ENCODE measurements around the gene PSMD14. TPM values are rescaled to one million over a fixed set of nuclear protein-coding genes. Genes with fewer than 3 reads are reported as not detected.

PSMD14 gene
- total and polyA plus RNA-seq, 2 experiments from 2014 or later: 70.2 to 71.0 TPM

DNA sequence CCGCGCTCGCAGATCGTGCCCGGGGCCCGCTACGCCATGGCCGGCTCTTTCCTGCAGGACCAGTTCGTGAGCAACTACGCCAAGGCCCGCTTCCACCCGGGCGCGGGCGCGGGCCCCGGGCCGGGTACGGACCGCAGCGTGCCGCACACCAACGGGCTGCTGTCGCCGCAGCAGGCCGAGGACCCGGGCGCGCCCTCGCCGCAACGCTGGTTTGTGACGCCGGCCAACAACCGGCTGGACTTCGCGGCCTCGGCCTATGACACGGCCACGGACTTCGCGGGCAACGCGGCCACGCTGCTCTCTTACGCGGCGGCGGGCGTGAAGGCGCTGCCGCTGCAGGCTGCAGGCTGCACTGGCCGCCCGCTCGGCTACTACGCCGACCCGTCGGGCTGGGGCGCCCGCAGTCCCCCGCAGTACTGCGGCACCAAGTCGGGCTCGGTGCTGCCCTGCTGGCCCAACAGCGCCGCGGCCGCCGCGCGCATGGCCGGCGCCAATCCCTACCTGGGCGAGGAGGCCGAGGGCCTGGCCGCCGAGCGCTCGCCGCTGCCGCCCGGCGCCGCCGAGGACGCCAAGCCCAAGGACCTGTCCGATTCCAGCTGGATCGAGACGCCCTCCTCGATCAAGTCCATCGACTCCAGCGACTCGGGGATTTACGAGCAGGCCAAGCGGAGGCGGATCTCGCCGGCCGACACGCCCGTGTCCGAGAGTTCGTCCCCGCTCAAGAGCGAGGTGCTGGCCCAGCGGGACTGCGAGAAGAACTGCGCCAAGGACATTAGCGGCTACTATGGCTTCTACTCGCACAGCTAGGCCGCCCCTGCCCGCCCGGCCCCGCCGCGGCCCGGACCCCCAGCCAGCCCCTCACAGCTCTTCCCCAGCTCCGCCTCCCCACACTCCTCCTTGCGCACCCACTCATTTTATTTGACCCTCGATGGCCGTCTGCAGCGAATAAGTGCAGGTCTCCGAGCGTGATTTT lies 115.5 kb downstream of the PSMD14 start:
- H4K20me1 ChIP-seq (ENCODE audit: insufficient read depth, poor library complexity, severe bottlenecking): no peaks in the 10 kb centered on the region
- WGBS (ENCODE audit: low lambda C conversion rate, missing lambda C conversion rate): 2% methylated on average over 89 of the region's 125 CpGs
- no peaks in the 10 kb centered on the region for H3K36me3 ChIP-seq (replicated peaks; ENCODE audit: insufficient read depth, low read depth)
- no peak overlapping the region for H3K27ac ChIP-seq
- H3K4me3 ChIP-seq: peak overlapping the region; percentile 17
- H3K4me1 ChIP-seq (ENCODE audit: insufficient read depth): peaks cover 22% of the 10 kb centered on the region
- TF ChIP-seq EZH2 (IDR thresholded peaks at IDR 0.05; ENCODE audit: borderline replicate concordance): peak; percentile 29
- TF ChIP-seq EZH2phosphoT487 (IDR thresholded peaks at IDR 0.05; ENCODE audit: low read depth, severe bottlenecking, unreplicated experiment): peak; percentile 7
- TF ChIP-seq, protein P1, sequence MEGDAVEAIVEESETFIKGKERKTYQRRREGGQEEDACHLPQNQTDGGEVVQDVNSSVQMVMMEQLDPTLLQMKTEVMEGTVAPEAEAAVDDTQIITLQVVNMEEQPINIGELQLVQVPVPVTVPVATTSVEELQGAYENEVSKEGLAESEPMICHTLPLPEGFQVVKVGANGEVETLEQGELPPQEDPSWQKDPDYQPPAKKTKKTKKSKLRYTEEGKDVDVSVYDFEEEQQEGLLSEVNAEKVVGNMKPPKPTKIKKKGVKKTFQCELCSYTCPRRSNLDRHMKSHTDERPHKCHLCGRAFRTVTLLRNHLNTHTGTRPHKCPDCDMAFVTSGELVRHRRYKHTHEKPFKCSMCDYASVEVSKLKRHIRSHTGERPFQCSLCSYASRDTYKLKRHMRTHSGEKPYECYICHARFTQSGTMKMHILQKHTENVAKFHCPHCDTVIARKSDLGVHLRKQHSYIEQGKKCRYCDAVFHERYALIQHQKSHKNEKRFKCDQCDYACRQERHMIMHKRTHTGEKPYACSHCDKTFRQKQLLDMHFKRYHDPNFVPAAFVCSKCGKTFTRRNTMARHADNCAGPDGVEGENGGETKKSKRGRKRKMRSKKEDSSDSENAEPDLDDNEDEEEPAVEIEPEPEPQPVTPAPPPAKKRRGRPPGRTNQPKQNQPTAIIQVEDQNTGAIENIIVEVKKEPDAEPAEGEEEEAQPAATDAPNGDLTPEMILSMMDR (IDR thresholded peaks at IDR 0.05; ENCODE audit: poor library complexity): no peak
- H3K4me2 ChIP-seq: peak overlapping the region; percentile 88
- H2AFZ ChIP-seq: peak overlapping the region; percentile 82
- peak; percentile 26 for DNase-seq (ENCODE audit: low spot score)
- peaks cover 100% of the 10 kb centered on the region for H3K27me3 ChIP-seq
- H3K9me3 ChIP-seq (ENCODE audit: low read depth): no peaks in the 10 kb centered on the region
- no peaks in the 10 kb centered on the region for H3K9me2 ChIP-seq (replicated peaks; ENCODE audit: insufficient read depth)
- H3K79me2 ChIP-seq: no peaks in the 10 kb centered on the region

DNA sequence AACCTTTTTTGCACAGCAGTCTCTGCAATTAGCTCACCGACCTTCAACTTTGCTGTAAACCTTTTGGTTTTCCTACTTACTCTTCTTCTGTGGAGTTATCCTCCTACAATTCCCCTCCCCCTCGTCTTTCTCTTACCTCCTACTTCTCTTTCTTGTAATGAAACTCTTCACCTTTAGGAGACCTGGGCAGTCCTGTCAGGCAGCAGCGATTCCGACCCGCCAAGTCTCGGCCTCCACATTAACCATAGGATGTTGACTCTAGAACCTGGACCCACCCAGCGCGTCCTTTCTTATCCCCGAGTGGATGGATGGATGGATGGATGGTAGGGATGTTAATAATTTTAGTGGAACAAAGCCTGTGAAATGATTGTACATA lies 116.2 kb downstream of the PSMD14 start:
- Histone ChIP-seq H2AFZ (peak overlapping the region; percentile 82), H3K79me2 (no peaks in the 10 kb centered on the region), H3K4me1 (ENCODE audit: insufficient read depth) (peaks cover 19% of the 10 kb centered on the region), H3K4me3 (no peak overlapping the region), H4K20me1 (ENCODE audit: insufficient read depth, poor library complexity, severe bottlenecking) (no peaks in the 10 kb centered on the region), H3K27me3 (peaks cover 100% of the 10 kb centered on the region), H3K36me3 (replicated peaks; ENCODE audit: insufficient read depth, low read depth) (no peaks in the 10 kb centered on the region), H3K9me3 (ENCODE audit: low read depth) (no peaks in the 10 kb centered on the region), H3K9me2 (replicated peaks; ENCODE audit: insufficient read depth) (no peaks in the 10 kb centered on the region), H3K4me2 (peak overlapping the region; percentile 88), H3K27ac (no peak overlapping the region)
- TF ChIP-seq EZH2phosphoT487 (IDR thresholded peaks at IDR 0.05; ENCODE audit: low read depth, severe bottlenecking, unreplicated experiment) (peak; percentile 90), EZH2 (IDR thresholded peaks at IDR 0.05; ENCODE audit: borderline replicate concordance) (peak; percentile 75)
- TF ChIP-seq, protein P1 (IDR thresholded peaks at IDR 0.05; ENCODE audit: poor library complexity): no peak
- no peak for DNase-seq (ENCODE audit: low spot score)
- WGBS (ENCODE audit: low lambda C conversion rate, missing lambda C conversion rate): 12% methylated on average over 9 of the region's 9 CpGs

DNA sequence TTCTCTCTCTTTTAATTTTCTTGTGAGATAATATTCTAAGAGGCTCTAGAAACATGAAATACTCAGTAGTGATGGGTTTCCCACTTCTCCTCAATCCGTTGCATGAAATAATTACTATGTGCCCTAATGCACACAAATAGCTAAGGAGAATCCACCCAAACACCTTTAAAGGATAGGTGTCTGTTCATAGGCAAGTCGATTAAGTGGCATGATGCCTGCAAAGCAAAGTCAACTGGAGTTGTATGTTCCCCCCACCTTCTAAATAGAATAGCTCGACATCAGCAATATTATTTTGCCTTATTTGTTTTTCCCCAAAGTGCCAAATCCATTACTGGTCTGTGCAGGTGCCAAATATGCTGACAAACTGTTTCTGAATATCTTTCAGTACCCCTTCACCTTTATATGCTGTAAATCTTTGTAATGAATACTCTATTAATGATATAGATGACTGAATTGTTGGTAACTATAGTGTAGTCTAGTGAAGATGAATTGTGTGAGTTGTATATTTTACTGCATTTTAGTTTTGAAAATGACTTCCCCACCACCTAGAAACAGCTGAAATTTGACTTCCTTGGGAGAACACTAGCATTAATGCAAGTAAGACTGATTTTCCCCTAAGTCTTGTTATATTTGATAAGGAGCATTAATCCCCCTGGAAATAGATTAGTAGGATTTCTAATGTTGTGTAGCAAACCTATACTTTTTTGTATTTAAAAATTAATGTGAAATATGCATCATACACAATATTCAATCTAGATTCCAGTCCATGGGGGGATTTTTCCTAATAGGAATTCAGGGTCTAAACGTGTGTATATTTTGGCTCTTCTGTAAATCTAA lies 116.9 kb downstream of the PSMD14 start:
- Histone ChIP-seq H3K36me3 (replicated peaks; ENCODE audit: insufficient read depth, low read depth) (no peaks in the 10 kb centered on the region), H4K20me1 (ENCODE audit: insufficient read depth, poor library complexity, severe bottlenecking) (no peaks in the 10 kb centered on the region), H3K4me3 (no peak overlapping the region), H3K79me2 (no peaks in the 10 kb centered on the region), H3K9me3 (ENCODE audit: low read depth) (no peaks in the 10 kb centered on the region), H3K27me3 (peaks cover 100% of the 10 kb centered on the region), H2AFZ (no peak overlapping the region), H3K4me1 (ENCODE audit: insufficient read depth) (peaks cover 19% of the 10 kb centered on the region), H3K4me2 (no peak overlapping the region), H3K27ac (no peak overlapping the region), H3K9me2 (replicated peaks; ENCODE audit: insufficient read depth) (no peaks in the 10 kb centered on the region)
- TF ChIP-seq EZH2 (IDR thresholded peaks at IDR 0.05; ENCODE audit: borderline replicate concordance): peak; percentile 15
- TF ChIP-seq EZH2phosphoT487 (IDR thresholded peaks at IDR 0.05; ENCODE audit: low read depth, severe bottlenecking, unreplicated experiment): no peak
- WGBS (ENCODE audit: low lambda C conversion rate, missing lambda C conversion rate): 36% methylated on average over 4 of the region's 4 CpGs
- no peak for DNase-seq (ENCODE audit: low spot score)
